SU-DHL-6 (cell line): ENCODE data around the gene PDCD1.

Source experiments
- H2AFZ ChIP-seq: fragments of 200-600 bp; sonication (generic); 2 replicates; pipeline ENCODE4 v1.6.1; 2014; ENCODE audit warnings: low read depth, mild to moderate bottlenecking, moderate library complexity, mixed read lengths, antibody characterized with exemption, low read length; ENCODE audit not compliant: severe bottlenecking
- H3F3A ChIP-seq: fragments of 200-600 bp; shearing (Covaris generic); 2 replicates; pipeline ENCODE4 v1.6.0; 2016; ENCODE audit warnings: antibody characterized with exemption, mild to moderate bottlenecking; ENCODE audit not compliant: insufficient read depth
- H3K27ac ChIP-seq: fragments of 200-600 bp; sonication (generic); 2 replicates; pipeline ENCODE4 v1.5.1; 2016; ENCODE audit warnings: low read depth, mild to moderate bottlenecking, low read length, moderate library complexity, mixed read lengths
- H3K27me3 ChIP-seq: fragments of 200-600 bp; sonication (generic), shearing (Covaris generic); 2 replicates; pipeline ENCODE4 v1.6.0; 2014; ENCODE audit warnings: mild to moderate bottlenecking, low read length
- H3K36me3 ChIP-seq: fragments of 200-600 bp; sonication (generic); 2 replicates; pipeline ENCODE4 v1.6.1; 2014; ENCODE audit warnings: mild to moderate bottlenecking, low read length, mixed read lengths
- H3K4me2 ChIP-seq: fragments of 300-600, 200-600 bp; shearing (Covaris generic), sonication (generic); 2 replicates; pipeline ENCODE4 v1.6.0; 2014; ENCODE audit warnings: low read length, low read depth, mild to moderate bottlenecking; ENCODE audit not compliant: poor library complexity, severe bottlenecking
- H3K4me3 ChIP-seq: fragments of 200-600 bp; sonication (generic); 2 replicates; pipeline ENCODE4 v1.5.1; 2014; ENCODE audit warnings: antibody characterized with exemption, low read length, mild to moderate bottlenecking, mixed read lengths; ENCODE audit not compliant: insufficient read depth, poor library complexity, severe bottlenecking
- H3K79me2 ChIP-seq: fragments of 200-600 bp; sonication (generic); 2 replicates; pipeline ENCODE4 v1.6.1; 2014; ENCODE audit warnings: mild to moderate bottlenecking, low read length, moderate library complexity; ENCODE audit not compliant: insufficient read depth
- H3K9ac ChIP-seq: fragments of 200-600 bp; sonication (generic); 2 replicates; pipeline ENCODE4 v1.7.0; 2014; ENCODE audit warnings: mild to moderate bottlenecking, low read length
- H3K9me2 ChIP-seq: fragments of 200-600 bp; sonication (generic); replicated peaks from 2 replicates; pipeline ENCODE4 v1.6.1; 2014; ENCODE audit warnings: low read length; ENCODE audit not compliant: insufficient read depth
- H3K9me3 ChIP-seq: fragments of 200-600 bp; sonication (generic); 2 replicates; pipeline ENCODE4 v1.6.1; 2014; ENCODE audit warnings: low read length, mixed read lengths; ENCODE audit not compliant: insufficient read depth
- H4K20me1 ChIP-seq: fragments of 200-600 bp; sonication (generic); 2 replicates; pipeline ENCODE4 v1.6.1; 2014; ENCODE audit warnings: low read depth, mild to moderate bottlenecking, antibody characterized with exemption, low read length, moderate library complexity, mixed read lengths
- EZH2phosphoT487 ChIP-seq: fragments of 200-600 bp; sonication (generic), shearing (Covaris generic); conservative IDR thresholded peaks from 2 replicates; pipeline ENCODE4 v1.6.1; 2018; ENCODE audit warnings: mild to moderate bottlenecking, antibody characterized with exemption, low read length, moderate library complexity, mixed read lengths
- TF ChIP-seq, protein P1 (sequence below): fragments of 200-600 bp; sonication (generic); IDR thresholded peaks from one replicate; pipeline ENCODE4 v1.5.1; 2017; ENCODE audit warnings: antibody characterized with exemption, mild to moderate bottlenecking, low read length, moderate library complexity; ENCODE audit not compliant: insufficient read depth, poor library complexity, severe bottlenecking

Gene PDCD1

DNA sequence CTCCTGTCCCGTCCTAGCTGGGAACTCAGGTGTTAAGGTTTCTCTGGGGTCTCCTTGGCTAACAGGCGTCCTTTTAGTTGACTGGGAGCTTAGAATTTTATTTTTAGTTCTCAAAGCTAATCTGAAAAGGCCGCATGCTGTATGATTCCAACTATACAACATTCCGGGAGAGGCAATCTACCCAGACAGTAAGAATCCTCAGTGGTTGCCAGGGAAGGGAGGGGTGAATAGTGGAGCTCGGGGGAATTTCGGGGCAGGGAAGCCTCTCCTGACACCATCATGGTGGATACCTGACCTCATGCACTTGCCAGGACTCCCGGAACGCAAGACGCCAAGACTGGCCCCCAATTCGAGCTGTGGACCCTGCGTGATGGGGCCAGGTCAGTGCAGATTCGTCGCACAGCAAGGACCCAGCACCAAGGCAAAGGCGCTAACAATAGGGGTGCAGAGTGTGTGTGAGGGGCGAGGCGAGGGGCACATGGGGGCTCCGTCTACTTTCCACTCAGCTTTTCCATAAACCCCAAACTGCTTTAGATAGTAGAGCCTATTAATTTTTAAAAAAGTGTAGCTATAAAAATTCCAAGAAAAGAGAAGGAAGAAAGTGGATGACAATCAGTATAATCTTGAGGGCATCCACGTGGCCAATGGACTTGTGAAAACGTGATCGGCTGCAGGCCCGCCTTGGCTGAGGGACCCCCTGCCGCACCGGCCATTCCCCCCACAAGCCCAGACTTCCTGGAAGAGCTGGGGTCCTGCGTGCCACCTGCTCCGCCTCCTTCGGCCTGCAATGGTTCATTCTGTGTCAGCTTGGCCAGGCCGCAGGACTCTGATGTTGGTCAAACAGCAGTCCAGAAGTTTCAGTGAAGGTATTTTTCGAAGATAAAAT lies 17.3 kb downstream of the PDCD1 start:
- no peak for TF ChIP-seq EZH2phosphoT487
- TF ChIP-seq, protein P1, sequence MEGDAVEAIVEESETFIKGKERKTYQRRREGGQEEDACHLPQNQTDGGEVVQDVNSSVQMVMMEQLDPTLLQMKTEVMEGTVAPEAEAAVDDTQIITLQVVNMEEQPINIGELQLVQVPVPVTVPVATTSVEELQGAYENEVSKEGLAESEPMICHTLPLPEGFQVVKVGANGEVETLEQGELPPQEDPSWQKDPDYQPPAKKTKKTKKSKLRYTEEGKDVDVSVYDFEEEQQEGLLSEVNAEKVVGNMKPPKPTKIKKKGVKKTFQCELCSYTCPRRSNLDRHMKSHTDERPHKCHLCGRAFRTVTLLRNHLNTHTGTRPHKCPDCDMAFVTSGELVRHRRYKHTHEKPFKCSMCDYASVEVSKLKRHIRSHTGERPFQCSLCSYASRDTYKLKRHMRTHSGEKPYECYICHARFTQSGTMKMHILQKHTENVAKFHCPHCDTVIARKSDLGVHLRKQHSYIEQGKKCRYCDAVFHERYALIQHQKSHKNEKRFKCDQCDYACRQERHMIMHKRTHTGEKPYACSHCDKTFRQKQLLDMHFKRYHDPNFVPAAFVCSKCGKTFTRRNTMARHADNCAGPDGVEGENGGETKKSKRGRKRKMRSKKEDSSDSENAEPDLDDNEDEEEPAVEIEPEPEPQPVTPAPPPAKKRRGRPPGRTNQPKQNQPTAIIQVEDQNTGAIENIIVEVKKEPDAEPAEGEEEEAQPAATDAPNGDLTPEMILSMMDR = no peak
- no peaks in the 10 kb centered on the region for H3K9me3 ChIP-seq

GRCh38 chr2:241837197-241837965 lies 21.3 kb downstream of the PDCD1 start:
- Histone ChIP-seq H3K27me3 (no peaks in the 10 kb centered on the region), H3K4me2 (no peak overlapping the region)

More for the DNA sequence above, 17.3 kb downstream of the PDCD1 start:
- no peak overlapping the region for H2AFZ ChIP-seq
- no peak overlapping the region for H3K9ac ChIP-seq
- no peak overlapping the region for H3K4me2 ChIP-seq
- H3K36me3 ChIP-seq = no peaks in the 10 kb centered on the region
- H3K27ac ChIP-seq = no peak overlapping the region
- H3K79me2 ChIP-seq = no peaks in the 10 kb centered on the region
- no peaks in the 10 kb centered on the region for H3K9me2 ChIP-seq
- H3K27me3 ChIP-seq = no peaks in the 10 kb centered on the region
- H4K20me1 ChIP-seq = no peaks in the 10 kb centered on the region
- H3K4me3 ChIP-seq = no peak overlapping the region
- no peaks in the 10 kb centered on the region for H3F3A ChIP-seq

GRCh38 chr2:241836292-241836691 lies 22.4 kb downstream of the PDCD1 start:
- H3K27ac ChIP-seq = no peak overlapping the region
- no peaks in the 10 kb centered on the region for H3K27me3 ChIP-seq
- no peaks in the 10 kb centered on the region for H4K20me1 ChIP-seq
- no peak overlapping the region for H2AFZ ChIP-seq
- no peak overlapping the region for H3K9ac ChIP-seq
- H3K4me3 ChIP-seq = no peak overlapping the region
- no peaks in the 10 kb centered on the region for H3K79me2 ChIP-seq
- no peaks in the 10 kb centered on the region for H3K9me2 ChIP-seq
- H3K36me3 ChIP-seq = no peaks in the 10 kb centered on the region
- TF ChIP-seq EZH2phosphoT487 = no peak
- TF ChIP-seq, protein P1 = no peak
- no peaks in the 10 kb centered on the region for H3K9me3 ChIP-seq
- no peaks in the 10 kb centered on the region for H3F3A ChIP-seq
- no peak overlapping the region for H3K4me2 ChIP-seq

More at GRCh38 chr2:241837197-241837965, 21.3 kb downstream of the PDCD1 start:
- no peak overlapping the region for H3K9ac ChIP-seq
- no peaks in the 10 kb centered on the region for H3K36me3 ChIP-seq
- H3K9me3 ChIP-seq = no peaks in the 10 kb centered on the region
- H3K27ac ChIP-seq = no peak overlapping the region
- H2AFZ ChIP-seq = no peak overlapping the region
- H3K9me2 ChIP-seq = no peaks in the 10 kb centered on the region
- H4K20me1 ChIP-seq = no peaks in the 10 kb centered on the region
- H3F3A ChIP-seq = no peaks in the 10 kb centered on the region
- H3K4me3 ChIP-seq = no peak overlapping the region
- H3K79me2 ChIP-seq = no peaks in the 10 kb centered on the region
- TF ChIP-seq EZH2phosphoT487 = no peak
- TF ChIP-seq, protein P1 = no peak
